HG03457 (cell line): ENCODE results near the gene DPP6.

ENCODE experiments used
- ATAC-seq: cut with Tn5 transposase; IDR thresholded peaks from one replicate; pipeline ENCODE4 v1.9.1; 2021; ENCODE audit warnings: moderate number of reproducible peaks; ENCODE audit not compliant: unreplicated experiment

DPP6 gene

GRCh38 chr7:154867068-154867467, 814.9 kb downstream of the DPP6 start:
- ATAC-seq = no peak

GRCh38 chr7:154868921-154869320, 816.7 kb downstream of the DPP6 start:
- ATAC-seq = no peak

DNA sequence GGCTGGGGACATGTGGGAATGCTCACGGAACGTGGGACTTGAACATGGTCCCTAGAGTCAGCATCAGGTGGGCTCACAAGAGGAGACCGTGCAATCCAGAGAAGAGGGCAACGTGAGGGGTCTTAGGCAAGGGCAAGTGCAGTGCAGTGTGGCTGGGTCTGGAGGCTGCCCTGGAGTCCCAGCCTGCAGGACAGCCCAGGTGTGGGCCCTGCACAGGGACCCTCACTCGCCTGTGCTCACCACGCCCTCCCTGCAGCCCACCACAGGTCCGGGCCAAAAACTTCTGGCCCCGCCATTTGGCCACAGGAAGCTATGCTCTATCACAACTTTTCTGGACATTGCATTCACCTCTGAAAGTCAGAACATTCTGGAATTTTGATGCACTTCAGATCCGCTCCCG, 817.2 kb downstream of the DPP6 start:
- no peak for ATAC-seq

DNA sequence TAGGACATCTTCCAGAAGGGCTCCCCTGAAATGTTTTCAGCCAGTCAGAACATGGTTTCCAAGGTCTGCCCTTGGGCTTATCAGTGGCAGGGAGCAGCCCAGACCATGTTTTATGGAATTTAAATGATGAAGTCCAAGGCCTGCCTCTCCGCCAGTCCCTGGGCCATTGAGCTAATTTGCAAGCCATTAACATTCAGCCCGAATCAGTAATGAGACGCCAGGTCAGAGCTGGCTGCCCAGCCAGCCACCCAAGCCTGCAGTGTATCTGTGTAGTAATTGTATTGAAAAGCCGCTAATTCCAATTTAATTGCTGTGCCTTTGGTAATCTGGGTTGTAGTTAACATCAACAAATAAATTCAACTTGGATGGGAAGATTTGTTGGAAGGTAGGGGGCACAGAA, 819.3 kb downstream of the DPP6 start:
- no peak for ATAC-seq

DNA sequence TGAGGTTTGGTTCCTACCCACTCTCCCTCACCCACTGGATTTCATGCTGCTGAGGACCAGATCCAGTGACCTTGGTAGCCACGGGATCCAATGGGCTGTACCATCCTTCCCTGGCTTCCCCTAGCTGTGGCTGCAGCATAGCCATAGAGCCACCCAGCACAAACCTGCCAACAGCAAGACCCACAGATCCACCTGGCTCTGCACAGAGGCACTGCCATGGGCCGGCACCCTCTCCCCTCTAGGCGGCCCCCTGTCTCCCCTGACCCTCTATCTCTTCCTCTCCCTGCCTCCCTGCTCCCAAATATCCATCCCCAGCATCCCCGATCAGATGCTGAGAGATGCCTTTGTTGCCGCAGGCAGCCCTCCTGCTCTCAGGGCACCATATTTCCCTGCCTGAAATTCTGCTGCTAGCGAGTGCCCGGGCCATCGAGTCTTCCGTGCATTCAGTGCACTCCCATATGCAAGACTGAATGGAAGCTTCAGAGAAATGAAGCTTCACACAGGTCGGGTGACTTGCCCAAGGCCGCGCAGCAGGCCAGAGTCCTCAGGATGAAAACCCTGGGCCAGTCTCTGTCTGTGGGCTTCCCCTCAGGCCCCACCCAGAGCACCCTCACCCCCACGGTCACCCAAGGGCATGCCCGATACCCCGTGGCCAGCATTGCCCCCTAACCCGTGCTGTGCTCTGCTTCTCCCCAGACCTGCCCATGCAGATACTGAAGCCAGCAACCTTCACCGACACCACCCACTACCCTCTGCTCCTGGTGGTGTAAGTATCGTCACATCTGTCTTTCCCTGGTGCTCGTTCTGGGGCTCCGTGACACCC, 819.9 kb downstream of the DPP6 start:
- no peak for ATAC-seq

- no peak for ATAC-seq
Measured at GRCh38 chr7:154872811-154873499, 820.8 kb downstream of the DPP6 start.

DNA sequence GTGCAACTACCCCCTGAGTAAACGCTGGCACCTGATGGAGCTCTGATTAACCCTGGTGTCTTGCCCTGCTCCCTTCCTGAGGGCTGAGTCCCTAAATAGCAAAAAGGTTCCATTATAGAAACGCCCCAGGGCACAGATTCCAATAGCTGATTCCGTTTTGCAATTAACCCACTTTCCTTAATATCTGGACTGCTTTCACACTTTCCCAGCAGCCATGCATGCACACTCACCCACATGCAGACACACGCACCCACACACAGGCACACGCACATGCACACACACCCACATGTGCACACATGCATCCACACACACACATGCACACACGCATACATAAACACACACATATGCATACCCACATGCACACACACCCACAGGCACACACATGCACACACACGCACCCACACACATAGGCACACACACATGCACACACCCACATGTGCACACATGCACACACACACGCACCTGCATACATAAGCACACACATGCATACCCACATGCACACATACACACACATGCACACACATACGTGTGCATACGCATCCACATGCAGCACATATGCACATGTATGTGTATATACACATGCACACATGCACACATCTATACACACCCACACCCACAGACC, 821.4 kb downstream of the DPP6 start:
- ATAC-seq = no peak

DNA sequence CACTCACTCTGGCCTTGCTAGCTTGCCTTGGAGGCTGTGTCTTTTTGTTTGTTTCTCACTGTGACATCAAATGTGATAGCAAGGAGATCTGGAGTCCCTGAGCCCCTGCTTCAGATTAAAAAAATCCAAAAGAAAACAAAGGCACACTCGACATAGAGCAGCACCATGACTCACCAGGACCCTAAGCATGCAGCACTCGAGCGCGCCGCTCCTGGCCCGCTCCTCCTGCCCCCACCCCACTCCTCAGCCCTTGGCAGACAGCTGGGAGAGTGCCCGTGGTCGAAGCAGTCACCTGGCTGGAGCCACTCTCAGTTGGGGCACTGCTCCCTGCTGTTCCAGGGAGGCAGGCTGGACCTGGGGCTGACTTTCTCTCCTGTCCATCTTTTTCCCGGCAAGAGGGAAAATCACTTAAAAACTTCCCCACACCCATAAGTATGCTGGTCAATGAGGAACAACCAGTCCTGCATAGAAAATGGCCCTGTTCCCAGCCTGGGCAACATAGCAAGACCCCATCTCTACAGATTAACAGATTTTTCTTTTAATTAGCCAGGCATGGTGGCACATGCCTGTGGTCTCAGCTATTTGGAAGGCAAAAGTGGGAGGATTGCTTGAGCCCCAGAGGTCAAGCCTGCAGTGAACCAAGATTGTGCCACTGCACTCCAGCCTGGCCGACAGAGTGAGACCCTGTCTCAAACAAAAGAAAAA, 822.4 kb downstream of the DPP6 start:
- no peak for ATAC-seq

DNA sequence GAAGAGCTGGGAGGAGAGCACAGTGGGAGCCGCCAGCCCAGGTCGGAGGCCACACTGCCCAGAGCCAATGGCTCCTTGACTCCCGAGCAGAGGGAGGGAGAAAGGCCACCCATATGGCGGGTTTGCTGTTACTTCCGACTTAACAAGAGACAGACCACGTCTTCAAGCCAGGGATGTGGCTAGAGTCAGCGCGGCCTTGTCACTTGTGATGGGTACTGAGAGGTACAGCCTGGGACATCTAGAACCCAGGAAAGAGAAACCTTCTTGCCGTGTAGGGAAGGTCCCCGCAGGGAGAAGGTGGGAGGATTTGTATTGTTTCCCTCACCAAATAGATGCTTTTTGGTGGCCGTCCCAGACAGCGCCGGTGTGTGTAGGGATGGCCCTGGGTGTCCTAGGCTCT, 823.1 kb downstream of the DPP6 start:
- ATAC-seq = no peak

DNA sequence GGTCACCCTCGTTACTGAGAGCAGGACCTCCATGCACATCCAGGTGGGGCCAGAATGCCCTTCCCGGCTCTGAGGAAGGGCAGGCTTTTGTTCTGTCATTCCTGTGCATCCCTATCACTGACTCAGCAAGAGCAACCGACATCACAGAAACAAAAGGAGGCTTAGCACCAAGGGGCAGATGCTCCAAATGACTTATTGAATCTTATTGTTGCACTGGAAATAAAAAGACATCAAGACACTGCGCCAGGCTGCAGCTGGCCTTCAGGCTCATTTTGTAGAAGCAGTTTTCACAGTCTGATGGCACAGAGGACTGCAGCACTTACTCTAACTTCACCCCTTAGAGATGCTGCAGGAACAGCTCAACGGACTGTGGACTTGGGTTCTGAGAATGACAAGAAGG, 824.3 kb downstream of the DPP6 start:
- no peak for ATAC-seq

DNA sequence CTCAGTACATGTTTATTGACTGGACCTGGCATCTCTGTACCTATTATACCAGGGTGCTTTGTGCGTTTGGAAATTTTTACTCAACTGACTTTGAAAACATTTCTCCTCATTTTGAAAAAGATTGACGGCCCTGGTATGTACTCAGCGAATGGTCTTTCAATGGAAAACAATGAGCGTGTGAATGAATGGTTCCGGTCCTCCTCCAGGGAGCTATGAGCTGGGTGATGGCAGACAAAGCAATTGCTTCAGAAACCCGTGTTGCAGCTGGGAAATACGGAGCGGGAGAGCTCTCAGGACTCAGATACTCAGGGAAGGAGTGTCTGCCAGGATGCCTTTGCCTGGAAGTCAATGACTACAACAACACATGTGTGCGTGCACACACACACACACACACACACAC, 824.8 kb downstream of the DPP6 start:
- no peak for ATAC-seq

- no peak for ATAC-seq
Measured at GRCh38 chr7:154879629-154880028, 827.4 kb downstream of the DPP6 start.

DNA sequence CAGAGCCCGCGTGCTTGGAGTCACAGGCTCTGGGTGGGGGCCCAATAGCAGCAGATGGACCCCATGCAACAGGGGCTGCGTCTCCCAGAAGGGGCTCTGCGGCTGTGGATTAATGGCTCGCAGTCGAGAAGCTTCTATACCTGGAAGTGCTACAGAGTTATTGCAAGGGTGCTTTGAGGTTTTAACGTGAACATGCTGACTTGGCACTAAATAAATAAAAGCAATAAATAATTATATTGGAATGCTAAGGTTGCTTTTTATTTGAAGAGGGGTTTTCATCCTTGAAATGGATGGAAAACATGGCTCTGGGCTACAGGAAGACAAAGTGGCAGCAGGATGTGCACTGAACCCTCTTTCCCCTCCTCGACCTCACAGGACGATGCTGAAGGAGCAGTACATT, 828.3 kb downstream of the DPP6 start:
- no peak for ATAC-seq

- ATAC-seq = no peak
Measured at GRCh38 chr7:154881026-154881425, 828.8 kb downstream of the DPP6 start.

GRCh38 chr7:154881526-154881925, 829.3 kb downstream of the DPP6 start:
- no peak for ATAC-seq

GRCh38 chr7:154882931-154883474, 830.8 kb downstream of the DPP6 start:
- no peak for ATAC-seq

DNA sequence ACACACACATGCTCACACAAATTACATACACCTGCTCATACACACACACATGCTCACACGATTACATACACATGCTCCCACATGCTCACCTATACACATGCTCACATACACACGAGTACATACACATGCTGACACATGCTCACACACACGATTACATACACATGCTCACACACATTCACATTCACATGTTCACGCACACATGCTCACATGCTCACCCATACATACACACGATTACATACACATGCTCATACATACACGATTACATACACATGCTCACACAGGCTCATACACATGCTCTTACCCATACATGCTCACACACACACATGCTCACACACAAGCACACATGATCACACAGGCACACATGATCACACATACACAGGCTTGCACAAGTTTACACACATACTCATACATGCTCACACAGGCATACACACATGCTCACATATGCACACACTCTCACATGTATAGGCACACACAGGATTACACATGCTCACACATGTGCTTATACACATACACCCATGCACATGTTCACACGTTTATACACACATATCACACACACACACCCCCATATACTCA, 832.2 kb downstream of the DPP6 start:
- no peak for ATAC-seq

DNA sequence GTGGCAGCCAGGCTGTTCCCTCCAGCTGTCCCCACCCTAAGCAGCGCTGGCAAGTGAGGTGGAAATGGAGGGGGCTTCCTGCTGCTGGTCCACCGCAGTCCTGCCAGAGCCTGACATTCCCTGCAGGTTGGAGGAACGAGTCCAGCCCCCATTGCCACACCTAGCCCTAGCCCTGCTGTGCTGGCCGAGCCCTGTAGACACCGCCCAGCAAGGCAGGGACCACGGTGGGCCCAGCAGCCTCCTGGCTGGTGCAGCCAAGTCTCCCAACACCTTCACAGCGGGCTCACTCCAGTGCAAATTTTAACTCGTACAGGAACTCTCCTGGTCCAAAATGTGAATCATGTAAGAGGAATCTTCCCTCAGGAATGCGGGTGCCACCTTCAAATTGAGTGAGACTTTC, 834.4 kb downstream of the DPP6 start:
- ATAC-seq = no peak

GRCh38 chr7:154888690-154889089, 836.5 kb downstream of the DPP6 start:
- no peak for ATAC-seq

GRCh38 chr7:154892459-154892858, 840.3 kb downstream of the DPP6 start:
- ATAC-seq = no peak

- no peak for ATAC-seq
Measured at GRCh38 chr7:154896076-154896475, 843.9 kb downstream of the DPP6 start.
